Left ventricle myocardium inferior (tissue), 1 donor: Measurements from ENCODE around the gene TMEM109. TPM values are rescaled to one million over a fixed set of nuclear protein-coding genes. Genes with fewer than 3 reads are reported as not detected.
"Not testable (repeated sequence)": the region's sequence is repeated elsewhere in the genome, so short reads cannot be mapped to it uniquely, and the experiment has no call there.

Experiments used
- DNase-seq: peaks from one replicate; pipeline ENCODE4 v3.0.0-alpha.2; 2020
- H3K27ac ChIP-seq: fragments of 200-600 bp; replicated peaks from 2 replicates; pipeline ENCODE4 v1.8.0; 2021
- H3K27me3 ChIP-seq: fragments of 200-600 bp; 2 replicates; pipeline ENCODE4 v1.8.0; 2021; ENCODE audit warnings: low read depth
- H3K36me3 ChIP-seq: fragments of 200-600 bp; 2 replicates; pipeline ENCODE4 v1.8.0; 2021
- H3K4me1 ChIP-seq: fragments of 200-600 bp; 2 replicates; pipeline ENCODE4 v1.8.0; 2021
- H3K4me3 ChIP-seq: fragments of 200-600 bp; 2 replicates; pipeline ENCODE4 v1.8.0; 2021; ENCODE audit warnings: mild to moderate bottlenecking, moderate library complexity
- H3K9me3 ChIP-seq: fragments of 200-600 bp; replicated peaks from 2 replicates; pipeline ENCODE4 v1.8.0; 2021
- intact Hi-C: fragments of 100-400 bp; cut with micrococcal nuclease; formaldehyde crosslinking; loops from one replicate; pipeline ENCODE4 v1.11.0; 2022
- total RNA-seq: library from RNA; stranded (reverse); fragmentation: NEBNext Ultra II Directional; extraction: Animal tissue kit (Norgen Biotek cat#: 25700); gene quantifications from one replicate; pipeline ENCODE4 v1.2.1, GENCODE V29; 2021
- TF ChIP-seq, protein P1 (sequence below): fragments of 200-600 bp; IDR thresholded peaks from 2 replicates; pipeline ENCODE4 v1.8.0; 2021; ENCODE audit warnings: antibody characterized with exemption, mild to moderate bottlenecking, borderline replicate concordance
- donor health status: DM: no; HTN: yes; CAD: no; lungs with severe emphysema.

The TMEM109 gene
- total RNA-seq, 1 donor from 2014 or later, result 86.7 TPM

DNA sequence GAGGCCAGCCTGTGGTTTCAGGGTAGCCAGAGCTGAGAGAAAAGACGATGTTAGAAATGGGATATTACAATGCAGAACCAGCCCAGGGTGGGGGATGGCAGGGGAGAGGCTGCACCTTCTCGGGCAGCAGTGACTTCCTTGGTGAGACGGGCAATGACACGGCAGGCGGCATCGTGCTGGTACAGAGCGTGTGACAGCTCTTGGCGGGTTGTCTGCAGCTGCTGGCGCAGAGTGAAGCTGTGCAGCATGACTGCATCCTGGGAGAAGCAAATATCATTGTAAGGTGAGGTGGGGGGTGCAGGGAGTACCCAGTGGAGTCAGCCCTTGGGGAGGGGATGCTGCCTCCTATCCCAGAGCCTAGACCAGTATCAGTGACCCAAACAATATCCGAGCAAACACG lies 11.3 kb upstream of the TMEM109 start:
- TF ChIP-seq, protein P1, sequence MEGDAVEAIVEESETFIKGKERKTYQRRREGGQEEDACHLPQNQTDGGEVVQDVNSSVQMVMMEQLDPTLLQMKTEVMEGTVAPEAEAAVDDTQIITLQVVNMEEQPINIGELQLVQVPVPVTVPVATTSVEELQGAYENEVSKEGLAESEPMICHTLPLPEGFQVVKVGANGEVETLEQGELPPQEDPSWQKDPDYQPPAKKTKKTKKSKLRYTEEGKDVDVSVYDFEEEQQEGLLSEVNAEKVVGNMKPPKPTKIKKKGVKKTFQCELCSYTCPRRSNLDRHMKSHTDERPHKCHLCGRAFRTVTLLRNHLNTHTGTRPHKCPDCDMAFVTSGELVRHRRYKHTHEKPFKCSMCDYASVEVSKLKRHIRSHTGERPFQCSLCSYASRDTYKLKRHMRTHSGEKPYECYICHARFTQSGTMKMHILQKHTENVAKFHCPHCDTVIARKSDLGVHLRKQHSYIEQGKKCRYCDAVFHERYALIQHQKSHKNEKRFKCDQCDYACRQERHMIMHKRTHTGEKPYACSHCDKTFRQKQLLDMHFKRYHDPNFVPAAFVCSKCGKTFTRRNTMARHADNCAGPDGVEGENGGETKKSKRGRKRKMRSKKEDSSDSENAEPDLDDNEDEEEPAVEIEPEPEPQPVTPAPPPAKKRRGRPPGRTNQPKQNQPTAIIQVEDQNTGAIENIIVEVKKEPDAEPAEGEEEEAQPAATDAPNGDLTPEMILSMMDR, result no peak
- Histone ChIP-seq H3K27me3 (no peaks in the 10 kb centered on the region), H3K27ac (no peak overlapping the region), H3K9me3 (no peaks in the 10 kb centered on the region), H3K4me3 (no peak overlapping the region), H3K36me3 (peaks cover 59% of the 10 kb centered on the region), H3K4me1 (peaks cover 53% of the 10 kb centered on the region)
- intact Hi-C loops, result no loop called here
- no peak for DNase-seq

DNA sequence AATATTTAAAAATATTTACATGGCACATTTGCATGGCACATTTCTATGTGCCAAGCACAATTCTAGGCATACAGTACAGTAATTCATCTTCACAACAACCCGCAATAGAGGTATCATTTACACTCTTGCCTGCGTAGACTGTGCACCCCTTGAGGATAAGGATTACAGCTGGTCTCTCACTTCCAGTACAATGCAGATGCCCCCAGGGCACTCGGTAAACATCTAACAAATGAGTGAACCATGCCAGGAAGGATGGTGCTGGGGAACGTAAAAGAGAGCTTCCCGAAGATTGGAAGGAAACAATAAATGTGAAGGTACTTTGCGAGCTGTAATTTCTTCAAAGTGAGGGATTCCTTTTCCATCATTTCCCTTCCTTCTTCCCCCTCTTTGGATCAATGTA lies 8.9 kb upstream of the TMEM109 start:
- H3K9me3 ChIP-seq, result no peaks in the 10 kb centered on the region
- peaks cover 38% of the 10 kb centered on the region for H3K36me3 ChIP-seq
- TF ChIP-seq, protein P1, result no peak
- H3K27ac ChIP-seq, result peak overlapping the region; percentile 94
- peaks cover 48% of the 10 kb centered on the region for H3K4me1 ChIP-seq
- intact Hi-C loops, result no loop called here
- peak overlapping the region; percentile 90 for H3K4me3 ChIP-seq
- DNase-seq, result no peak
- H3K27me3 ChIP-seq, result no peaks in the 10 kb centered on the region

DNA sequence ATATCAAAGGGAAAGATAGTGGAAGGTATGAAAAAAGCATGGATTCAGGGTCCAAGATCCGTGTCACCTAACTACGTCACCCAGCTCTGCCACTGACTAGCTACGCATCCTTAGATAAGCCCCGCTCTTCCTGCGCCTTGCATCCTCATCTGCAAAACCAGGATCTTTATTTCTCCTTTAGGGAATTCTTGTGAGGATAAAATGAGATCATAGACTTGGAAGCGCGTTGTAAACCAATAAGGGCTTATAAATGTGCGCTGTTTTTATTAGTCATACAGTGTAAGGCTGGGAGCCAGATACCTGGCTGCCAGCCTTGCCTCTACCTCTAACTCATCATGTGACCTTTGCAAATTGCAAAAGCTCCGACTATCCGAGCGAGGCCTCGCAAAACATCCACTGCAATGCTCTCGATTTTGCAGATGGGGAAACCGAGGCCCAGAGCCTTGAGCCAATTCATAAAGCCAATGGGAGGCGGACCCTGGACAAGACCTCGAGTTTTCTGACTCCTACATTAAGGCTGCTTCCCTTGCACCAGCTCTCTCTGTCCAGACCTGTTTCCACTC lies 8.3 kb upstream of the TMEM109 start:
- Histone ChIP-seq H3K4me3 (peak overlapping the region; percentile 90), H3K27ac (peak overlapping the region; percentile 94), H3K4me1 (peaks cover 49% of the 10 kb centered on the region), H3K27me3 (no peaks in the 10 kb centered on the region), H3K9me3 (no peaks in the 10 kb centered on the region), H3K36me3 (peaks cover 32% of the 10 kb centered on the region)
- no peak for DNase-seq
- intact Hi-C loops, result no loop called here
- TF ChIP-seq, protein P1, result no peak

DNA sequence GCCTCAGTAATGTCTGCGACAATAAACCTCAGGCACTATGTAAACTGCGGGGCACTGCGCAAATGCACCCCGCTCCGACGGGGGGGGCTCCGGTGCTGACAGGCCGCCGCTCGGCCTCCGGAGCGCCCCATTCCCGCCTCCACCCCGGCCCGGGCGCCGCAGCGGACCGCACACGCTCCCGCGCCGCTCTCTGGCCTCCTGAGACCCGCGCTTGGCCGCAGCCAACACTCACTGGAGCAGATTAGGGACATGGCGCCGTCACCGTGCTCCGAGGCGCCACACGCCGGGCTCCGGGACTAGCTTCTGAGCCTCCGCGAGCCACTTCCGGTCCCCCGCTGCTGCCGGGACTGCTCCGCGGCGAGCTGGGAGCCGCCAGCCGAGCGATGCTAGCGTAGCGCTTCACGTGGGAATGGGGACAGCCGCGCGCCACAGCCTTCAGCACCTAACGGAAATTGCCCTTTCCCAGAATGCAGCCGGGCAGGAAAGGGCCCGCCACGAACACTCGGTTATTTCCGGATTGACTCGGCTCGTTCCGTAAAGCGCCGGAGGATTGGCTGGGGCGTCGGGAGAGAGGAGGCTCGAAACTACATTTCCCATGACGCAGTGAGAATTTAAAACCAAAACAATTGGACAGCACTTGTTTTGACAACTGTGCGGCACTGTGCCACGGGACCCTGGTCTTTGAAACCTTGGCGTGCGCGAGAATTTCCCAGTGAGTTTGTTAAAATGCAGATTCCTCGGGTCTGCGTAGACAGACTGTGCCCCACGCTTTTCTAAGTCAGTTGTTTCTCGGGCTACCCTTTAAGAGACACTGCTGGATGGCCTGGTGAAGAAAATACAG lies 7.6 kb upstream of the TMEM109 start, which contains the start of gene PRPF19:
PRPF19 (minus strand) TSS at position 454 of the 841 bp plus-strand sequence; CDS start at position 251, 203 bp downstream.
- TF ChIP-seq, protein P1, result no peak
- peak; percentile 97 for DNase-seq
- H3K4me3 ChIP-seq, result peak within 1 kb of the TSS; percentile 90
- peaks cover 25% of the 10 kb centered on the region for H3K36me3 ChIP-seq
- intact Hi-C loops, result no loop called here
- H3K4me1 ChIP-seq, result peaks cover 49% of the 10 kb centered on the region
- H3K27me3 ChIP-seq, result no peaks in the 10 kb centered on the region
- H3K9me3 ChIP-seq, result no peaks in the 10 kb centered on the region
- peak within 1 kb of the TSS; percentile 94 for H3K27ac ChIP-seq

DNA sequence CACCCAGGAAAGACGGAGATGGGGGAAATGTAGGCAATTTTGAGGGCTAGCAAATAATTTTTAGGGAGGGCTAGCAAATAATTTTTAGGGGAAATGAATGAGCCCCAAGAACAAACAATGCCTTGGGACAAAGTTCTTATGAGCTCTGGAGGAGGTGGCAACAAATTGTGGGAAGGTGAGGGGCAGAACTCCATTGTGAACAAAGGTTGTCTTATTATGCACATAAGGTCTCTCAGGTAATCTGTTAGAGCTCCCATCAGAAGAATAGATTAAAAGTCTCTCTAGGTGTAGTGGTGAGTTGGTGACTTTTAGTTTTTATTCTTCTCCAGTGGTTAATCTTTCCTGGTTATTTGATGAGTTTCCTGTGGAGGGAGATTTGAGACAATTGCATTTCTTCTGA lies 5.2 kb upstream of the TMEM109 start:
- TF ChIP-seq, protein P1, result no peak
- H3K27me3 ChIP-seq, result no peaks in the 10 kb centered on the region
- intact Hi-C loops, result no loop called here
- H3K4me3 ChIP-seq, result no peak overlapping the region
- no peak for DNase-seq
- no peak overlapping the region for H3K27ac ChIP-seq
- H3K4me1 ChIP-seq, result peaks cover 64% of the 10 kb centered on the region
- no peaks in the 10 kb centered on the region for H3K9me3 ChIP-seq
- peaks cover under 1% of the 10 kb centered on the region for H3K36me3 ChIP-seq

DNA sequence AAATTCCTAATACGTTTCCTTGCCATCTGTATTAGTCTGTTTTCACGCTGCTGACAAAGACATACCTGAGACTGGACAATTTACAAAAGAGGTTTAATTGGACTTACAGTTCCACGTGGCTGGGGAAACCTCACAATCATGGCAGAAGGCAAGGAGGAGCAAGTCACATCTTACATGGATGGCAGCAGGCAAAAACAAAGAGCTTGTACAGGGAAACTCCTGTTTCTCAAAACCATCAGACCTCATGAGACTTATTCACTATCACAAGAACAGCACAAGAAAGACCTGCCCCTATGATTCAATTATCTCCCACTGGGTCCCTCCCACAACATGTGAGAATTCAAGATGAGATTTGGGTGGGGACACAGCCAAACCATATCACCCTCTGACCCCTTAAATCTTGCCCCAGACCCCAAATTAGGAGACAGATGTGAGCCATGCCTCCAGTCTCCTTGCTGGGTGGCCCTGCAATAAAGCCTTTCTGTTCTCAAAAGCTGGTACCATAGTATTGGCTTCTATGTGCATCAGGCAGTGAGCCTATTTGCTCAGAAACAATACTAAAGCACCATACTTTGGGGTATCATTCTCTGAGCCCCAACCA lies 4.2 kb upstream of the TMEM109 start:
- H3K4me1 ChIP-seq, result peaks cover 62% of the 10 kb centered on the region
- H3K27me3 ChIP-seq, intact Hi-C loops, H3K27ac ChIP-seq, DNase-seq, H3K9me3 ChIP-seq, H3K4me3 ChIP-seq, H3K36me3 ChIP-seq: not testable (repeated sequence)
